HG02938 (cell line): ENCODE data around the gene RHNO1.

ENCODE experiments used
- ATAC-seq: cut with Tn5 transposase; IDR thresholded peaks from one replicate; pipeline ENCODE4 v1.9.1; 2021; ENCODE audit warnings: mild to moderate bottlenecking, moderate library complexity; ENCODE audit not compliant: unreplicated experiment

Gene RHNO1

GRCh38 chr12:2900642-2901041 is 23.6 kb downstream of the RHNO1 start:
- no peak for ATAC-seq

- no peak for ATAC-seq
Observed at GRCh38 chr12:2902272-2902880, 25.4 kb downstream of the RHNO1 start.

- ATAC-seq, result no peak
Observed at GRCh38 chr12:2904260-2904659, 27.2 kb downstream of the RHNO1 start.

- ATAC-seq, result no peak
Observed at GRCh38 chr12:2912216-2912575, 35.2 kb downstream of the RHNO1 start.

GRCh38 chr12:2919249-2919648 is 42.2 kb downstream of the RHNO1 start:
- no peak for ATAC-seq

GRCh38 chr12:2922329-2922728 is 45.3 kb downstream of the RHNO1 start:
- no peak for ATAC-seq

- ATAC-seq, result no peak
Observed at GRCh38 chr12:2923057-2923456, 46.0 kb downstream of the RHNO1 start.

- ATAC-seq, result no peak
Observed at GRCh38 chr12:2924019-2924418, 47.0 kb downstream of the RHNO1 start.

- ATAC-seq, result no peak
Observed at GRCh38 chr12:2925322-2925995, 48.4 kb downstream of the RHNO1 start.

DNA sequence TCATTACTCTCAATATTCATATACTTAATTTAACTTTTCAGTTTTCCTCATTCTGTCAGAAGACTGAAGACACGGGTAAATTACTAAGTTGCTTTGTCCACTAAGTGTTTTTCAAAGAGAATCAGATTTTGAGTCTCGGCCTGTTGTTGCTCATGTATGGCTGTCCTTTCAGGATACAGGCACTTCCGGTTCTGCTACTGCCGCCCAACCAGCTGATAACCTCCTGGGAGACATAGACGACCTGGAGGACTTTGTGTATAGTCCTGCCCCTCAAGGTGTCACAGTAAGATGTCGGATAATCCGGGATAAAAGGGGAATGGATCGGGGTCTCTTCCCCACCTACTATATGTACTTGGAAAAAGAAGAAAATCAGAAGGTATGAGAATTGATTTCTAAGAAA is 53.8 kb downstream of the RHNO1 start:
- no peak for ATAC-seq

GRCh38 chr12:2933586-2933985 is 56.6 kb downstream of the RHNO1 start:
- no peak for ATAC-seq

DNA sequence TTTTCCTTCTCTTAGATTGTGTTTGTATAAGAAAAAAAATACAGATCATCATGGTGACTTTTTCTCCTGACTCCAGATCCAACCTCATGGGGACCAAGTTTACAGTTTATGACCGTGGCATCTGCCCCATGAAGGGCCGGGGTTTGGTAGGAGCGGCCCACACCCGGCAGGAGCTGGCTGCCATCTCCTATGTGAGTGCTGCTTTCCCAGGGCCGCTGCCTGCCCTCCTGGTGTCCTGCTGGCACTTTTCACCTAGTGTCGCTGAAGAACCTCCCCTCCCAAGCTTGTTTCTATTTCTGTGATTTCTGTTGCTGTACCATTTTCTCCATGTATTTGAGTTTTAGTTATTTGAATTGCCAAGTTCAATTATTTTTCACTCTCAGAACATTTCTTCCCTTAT is 57.3 kb downstream of the RHNO1 start:
- ATAC-seq, result no peak

DNA sequence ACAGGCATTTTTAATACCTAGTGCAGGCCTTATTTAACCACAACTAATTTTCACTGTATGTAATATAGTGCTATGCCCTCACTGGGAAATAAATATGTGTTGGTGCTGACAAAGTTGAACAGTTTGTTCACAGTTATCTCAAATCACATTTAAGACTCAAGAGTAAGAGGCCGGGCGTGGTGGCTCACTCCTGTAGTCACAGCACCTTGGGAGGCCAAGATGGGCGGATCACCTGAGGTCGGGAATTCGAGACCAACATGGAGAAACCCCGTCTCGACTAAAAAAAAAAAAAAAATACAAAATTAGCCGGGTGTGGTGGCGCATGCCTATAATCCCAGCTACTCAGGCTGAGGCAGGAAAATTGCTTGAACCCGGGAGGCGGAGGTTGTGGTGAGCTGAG is 59.3 kb downstream of the RHNO1 start:
- no peak for ATAC-seq

DNA sequence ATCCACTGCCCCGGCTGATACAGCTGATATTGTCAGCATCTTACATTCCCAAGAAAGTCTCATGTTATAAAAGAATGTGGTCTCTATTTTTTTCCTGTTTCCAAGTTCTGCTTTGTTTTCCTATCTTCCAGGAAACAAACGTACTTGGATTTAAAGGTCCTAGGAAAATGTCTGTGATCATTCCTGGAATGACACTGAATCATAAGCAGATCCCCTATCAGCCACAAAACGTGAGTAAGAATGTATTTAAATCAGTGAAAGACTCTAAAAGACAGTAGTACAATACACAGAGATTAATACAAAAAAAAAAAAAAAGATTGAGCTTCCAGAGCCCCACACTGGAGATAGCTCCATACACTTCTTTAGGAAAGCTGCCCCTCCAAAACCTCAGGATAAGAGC is 60.5 kb downstream of the RHNO1 start:
- ATAC-seq, result no peak
